Measurements from ENCODE around the gene KIF26A. TPM values are rescaled to one million over a fixed set of nuclear protein-coding genes. Genes with fewer than 3 reads are reported as not detected.
A peak's percentile ranks its signal among the peaks of the same experiment; 100 is the strongest.

The KIF26A gene
- polyA plus RNA-seq (2013, experiment 1 of 2; ENCODE audit: insufficient read length), result 2.2 TPM
- 2.3 TPM for polyA plus RNA-seq (2013, experiment 2 of 2; ENCODE audit: insufficient read length)

DNA sequence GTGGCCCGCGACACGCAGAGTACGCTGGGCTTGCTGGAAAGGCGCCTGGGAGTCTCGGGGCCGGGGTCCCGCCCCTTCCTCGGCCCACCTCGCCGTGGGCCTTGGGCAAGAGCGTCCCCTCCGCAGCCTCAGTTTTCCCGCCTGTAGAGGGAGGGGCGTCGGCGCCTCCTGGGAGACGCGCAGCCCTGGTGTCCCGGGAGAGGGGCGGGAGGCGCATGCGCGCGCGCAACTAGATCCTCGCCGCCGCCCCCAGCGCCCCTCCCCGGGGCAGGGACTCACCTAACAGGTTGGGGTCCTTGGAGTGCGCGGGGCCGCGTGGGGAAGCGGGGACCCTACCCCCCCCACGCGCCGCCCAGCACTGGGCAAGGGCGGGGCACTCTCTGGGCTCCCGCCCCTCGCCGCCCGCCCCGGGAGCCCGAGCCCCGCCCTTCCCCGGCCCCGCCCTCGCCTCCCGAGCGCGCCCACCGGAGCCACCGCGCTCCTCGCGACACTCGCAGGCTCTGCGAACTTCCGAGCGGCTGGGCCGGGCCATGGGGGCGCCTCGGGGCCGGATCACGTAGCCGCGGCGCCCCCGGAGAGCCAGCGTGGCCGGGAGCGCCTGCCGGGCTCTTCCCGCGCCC is at the start of gene KIF26A:
KIF26A (plus strand) TSS at position 490 of the 620 bp plus-strand sequence. CDS start 136 bp downstream, outside the sequence.
- DNase-seq, result peak; percentile 28

DNA sequence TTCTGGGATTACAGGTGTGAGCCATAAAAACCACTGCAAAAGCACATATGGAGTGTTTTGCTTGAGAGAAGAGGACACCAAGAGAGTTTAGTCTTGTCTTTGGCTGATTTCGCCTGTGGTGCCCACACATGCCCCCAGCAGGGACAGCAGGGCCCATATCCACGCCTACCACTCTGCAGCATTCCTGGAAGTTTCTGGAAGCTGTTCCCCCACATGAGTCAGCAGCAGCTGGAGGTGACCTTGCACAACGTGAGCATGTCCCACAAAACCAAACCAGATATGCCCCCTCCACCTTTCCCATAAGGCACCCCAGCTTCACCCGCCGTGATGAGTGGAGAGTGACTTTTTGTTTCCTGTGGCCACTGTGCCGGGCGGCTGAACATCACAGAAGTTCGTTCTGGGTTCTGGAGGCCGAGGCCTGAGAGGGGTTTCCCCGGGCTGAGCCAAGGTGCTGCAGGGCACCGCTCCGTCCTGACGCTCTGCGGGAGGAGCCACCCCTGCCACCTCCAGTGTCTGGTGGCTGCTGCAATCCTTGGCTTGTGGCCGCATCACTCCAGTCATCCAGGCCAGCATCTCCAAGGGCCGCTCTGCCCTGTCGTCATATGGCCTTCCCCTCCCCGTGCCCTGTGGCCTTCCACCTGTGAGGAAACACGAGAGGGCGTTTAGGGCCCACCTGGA is 48.2 kb upstream of the KIF26A start:
- no peak for DNase-seq

DNA sequence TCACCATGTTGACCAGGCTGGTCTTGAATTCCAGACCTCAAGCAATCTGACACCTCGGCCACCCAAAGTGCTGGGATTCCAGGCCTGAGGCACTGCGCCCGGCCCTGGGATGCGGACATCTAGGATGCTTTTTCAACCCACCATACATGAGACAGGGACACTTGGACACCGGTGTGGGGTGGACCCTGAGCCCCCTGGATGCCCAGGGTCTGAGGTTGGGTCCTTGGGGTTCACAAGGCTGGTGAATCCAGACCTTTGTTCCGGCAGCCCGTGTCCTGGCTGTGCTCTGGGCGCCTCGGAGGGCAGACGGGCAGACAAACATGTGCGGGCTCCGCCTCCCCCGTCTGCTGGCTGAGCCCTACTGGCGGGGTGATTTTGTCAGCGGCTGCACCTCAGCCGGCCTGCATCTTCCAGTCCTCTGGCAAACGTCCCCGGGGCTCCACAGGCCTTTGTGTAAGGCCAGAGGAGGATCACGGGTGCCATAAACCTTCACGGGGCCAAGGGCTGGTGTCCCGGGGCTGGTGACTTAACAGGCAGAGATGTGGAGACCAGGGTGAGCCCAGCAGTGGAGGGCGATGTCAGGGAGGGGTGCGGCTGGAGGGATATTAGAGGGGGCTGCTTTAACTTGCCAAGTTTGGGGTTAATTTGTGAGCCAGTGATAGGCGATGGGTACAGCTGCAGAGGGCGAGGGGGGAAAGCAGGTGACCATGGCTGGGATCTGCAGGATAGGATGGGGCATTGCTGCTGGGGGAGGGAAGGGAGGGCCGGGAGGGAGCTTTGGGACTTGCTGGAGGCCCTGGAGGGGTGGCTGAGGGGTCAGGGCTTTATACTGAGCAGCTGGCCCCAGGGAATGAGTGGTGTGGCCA is 47.1 kb upstream of the KIF26A start:
- DNase-seq, result no peak

DNA sequence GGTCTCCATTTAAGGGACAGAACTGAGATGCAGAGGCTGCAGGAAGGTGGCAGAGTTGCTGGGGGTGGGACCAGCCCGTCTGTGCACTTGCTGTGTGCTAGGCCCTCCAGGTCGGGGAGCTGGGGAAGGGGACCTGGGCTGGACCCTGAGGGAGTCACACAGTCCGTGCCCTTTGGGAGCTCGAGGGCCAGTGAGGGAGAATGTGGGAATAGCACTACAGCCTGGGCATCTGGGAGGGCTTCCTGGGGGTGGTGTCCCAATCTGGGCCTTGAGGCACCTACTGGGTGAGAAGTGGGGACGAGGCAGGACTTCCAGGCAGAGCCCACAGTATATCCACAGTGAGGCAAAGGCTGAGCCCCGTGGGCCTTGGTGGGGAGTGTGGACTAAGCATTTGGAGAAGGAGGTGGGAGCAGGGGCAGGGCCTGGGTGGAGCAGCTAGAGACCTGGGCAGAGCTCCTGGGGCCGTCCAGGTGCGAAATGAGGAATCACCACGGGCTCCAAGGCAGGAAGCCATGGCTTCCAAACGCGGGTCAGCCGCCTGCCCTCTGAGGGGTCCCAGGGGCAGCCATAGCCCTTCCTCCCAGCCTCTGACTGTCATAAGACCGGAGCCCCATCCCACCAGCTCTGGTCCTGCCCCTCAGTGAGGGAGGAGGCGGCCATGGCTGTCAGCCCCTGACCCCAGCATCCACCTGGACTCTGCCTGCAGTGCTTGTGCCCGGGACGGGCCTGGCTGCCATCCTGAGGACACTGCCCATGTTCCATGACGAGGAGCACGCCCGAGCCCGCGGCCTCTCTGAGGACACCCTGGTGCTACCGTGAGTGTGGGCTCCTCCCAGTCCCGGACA is 46.2 kb upstream of the KIF26A start:
- no peak for DNase-seq

DNA sequence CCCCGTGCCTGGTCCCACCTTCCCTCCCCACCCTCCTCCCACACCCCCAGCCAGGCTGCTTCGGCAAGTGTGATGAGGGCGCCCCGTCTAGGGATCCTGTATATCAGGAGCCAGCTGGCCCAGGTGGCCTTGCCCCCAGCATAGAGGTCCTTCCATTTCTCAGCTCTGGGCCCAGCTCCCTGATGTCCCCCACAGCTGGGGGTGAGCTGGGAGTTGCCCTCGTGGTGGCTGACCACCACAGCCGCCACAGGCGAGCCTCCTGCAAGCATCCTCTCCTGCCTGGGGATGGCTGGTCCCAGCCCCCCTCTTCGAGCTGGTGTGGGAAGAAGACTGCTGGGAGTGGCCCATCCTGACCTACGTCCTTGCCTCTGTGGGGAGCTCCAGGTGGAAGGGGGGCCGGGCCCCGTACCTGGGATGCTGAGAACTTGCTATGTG is 45.4 kb upstream of the KIF26A start:
- no peak for DNase-seq

DNA sequence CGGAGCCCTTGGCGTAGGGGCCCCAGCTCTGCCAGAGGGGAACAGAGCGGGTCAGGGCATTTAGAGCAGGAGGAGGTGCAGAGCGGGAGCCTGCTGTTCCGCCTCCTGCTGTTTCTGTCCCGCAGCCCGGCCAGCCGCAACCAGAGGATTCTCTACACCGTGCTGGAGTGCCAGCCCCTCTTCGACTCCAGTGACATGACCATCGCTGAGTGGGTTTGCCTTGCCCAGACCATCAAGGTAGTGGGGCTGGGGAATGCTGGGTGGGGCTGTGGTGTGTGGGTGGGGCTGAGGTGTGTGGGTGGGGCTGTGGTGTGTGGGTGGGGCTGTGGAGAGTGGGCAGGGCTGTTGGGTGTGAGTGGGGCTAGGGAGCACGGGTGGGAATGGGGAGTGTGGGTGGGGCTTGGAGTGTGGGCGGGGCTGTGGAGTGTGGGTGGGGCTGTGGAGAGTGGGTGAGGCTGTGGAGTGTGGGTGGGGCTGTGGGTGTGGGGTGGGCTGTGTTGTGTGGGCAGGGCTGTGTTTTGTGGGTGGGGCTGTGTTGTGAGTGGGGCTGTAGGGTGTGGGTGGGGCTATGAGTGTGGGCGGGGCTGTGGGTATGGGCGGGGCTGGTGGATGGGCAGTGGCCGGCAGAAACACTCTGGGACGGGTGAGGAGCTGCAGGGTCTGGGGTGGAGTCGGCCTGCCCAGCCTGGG is 44.9 kb upstream of the KIF26A start:
- no peak for DNase-seq

DNA sequence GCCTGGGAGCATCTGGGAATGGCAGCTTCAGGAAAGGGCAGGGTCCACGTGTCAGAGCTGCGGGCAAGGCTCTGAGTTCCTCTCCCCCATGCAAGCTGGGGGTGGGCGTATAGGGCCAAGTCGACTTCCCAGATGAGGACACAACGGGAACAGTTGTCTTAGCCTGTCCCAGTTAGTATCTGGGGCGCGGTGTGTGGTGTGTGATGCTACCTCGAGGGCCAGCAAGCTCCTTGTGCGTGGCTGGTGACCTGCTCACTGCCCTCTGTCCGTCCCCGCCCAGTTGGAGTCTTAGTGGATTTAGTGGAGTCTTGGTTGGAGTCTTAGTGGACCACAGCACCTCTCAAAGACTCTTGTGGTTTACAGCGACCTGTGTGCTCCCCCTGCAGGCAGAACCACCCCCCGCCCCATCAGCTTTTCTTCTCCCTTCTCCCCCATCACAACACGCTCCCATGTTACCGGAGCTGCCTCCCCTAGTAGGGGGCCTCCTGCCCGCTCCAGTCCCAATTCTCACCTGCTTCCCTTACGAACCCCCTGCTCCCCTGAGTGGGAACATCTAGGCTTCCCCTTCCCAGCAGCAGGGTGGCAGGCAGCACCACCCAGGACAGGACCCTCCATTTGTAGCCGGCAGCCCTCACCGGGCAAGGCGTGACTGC is 44.2 kb upstream of the KIF26A start:
- DNase-seq, result no peak

DNA sequence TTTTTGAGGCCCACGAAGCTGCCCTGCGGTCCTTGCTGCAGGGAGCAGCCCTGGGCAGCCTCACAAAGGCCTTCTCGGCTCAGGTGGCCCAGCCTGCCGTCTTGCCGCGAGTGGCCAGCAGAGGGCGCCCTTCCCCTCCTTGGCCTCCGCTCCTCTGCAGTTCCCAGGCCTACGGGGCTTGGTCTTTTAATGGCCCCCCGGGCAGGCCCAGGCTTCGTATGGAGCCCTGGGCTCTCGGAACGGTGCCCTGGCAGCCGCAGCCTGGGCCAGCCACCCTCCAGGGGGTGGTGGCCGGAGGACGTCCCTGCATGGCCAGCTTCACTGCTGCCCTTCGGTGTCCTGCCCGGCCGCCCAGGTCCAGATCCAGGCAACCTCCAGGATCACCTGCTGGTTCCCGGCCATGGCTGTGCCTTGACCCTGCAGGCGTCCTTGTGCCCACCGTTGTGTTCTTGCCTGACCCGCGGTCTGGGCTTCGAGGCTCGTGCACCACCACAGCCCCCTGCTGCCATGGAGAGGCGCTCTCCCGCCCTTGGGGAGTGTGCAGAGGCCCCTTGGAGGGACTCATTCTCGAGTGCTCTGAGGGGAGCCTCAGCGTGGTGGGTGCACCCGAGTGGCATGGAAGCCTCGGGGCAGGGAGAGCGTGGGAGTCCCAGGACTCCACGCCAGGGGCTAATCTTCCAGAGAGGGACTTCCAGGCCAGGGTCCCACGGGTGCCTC is 43.5 kb upstream of the KIF26A start:
- DNase-seq, result peak; percentile 5

DNA sequence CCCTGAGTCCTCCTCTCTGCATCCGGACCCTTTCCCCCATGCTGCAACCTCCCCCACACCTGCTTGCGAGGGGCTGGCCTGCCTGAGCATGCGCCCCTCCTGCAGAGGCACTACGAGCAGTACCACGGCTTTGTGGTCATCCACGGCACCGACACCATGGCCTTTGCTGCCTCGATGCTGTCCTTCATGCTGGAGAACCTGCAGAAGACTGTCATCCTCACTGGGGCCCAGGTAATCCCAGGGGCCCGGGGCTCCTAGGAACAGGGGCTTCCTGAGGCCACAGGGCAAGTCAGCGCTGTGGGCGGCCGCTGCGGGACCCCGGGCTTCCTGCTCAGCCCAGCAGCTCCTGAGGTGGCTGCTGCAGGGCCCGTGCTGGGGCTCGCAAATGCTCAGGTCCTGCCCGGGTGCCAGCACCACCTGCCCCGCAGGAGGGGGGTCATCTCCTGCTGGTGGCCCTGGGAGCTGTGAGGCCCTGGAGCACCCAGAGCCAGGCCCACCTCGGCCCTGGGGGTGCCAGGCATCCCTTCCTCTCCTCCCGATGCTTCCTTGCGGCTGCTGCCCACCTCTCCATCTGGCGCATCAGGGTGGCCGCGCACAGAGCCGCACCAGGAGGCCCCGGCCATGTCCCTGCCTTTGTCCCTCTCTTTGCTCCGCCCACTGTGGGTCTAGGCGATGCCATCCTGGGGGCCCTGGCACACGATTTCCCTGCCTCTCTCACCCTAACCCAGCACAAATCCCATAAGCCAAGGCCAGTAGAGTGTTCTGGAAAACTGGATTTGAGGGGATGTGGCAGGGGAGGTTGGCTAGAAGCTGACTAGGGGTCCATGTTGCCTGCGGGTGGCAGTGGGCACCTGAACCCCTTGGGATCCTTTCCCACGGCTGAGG is 42.7 kb upstream of the KIF26A start:
- no peak for DNase-seq

DNA sequence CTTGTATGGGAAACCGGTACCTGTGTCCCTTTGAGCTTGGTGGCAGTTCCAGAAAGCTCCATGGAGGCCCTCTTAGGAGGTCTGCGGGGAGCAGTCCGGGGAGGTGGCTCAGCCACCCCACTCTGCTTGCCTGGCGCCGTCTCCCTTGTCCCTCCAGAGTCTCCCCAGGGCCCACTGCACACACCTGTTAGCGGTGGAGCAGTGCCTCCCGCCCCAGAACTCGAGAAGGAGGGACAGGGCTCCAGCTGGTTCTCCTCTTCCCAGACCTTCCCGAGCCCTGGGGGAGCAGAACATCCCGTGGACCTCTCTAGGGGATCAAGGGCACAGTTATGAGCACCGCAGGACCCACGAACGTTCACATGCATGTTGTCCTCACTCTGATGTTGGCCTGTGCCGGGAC is 42.1 kb upstream of the KIF26A start:
- DNase-seq, result no peak

DNA sequence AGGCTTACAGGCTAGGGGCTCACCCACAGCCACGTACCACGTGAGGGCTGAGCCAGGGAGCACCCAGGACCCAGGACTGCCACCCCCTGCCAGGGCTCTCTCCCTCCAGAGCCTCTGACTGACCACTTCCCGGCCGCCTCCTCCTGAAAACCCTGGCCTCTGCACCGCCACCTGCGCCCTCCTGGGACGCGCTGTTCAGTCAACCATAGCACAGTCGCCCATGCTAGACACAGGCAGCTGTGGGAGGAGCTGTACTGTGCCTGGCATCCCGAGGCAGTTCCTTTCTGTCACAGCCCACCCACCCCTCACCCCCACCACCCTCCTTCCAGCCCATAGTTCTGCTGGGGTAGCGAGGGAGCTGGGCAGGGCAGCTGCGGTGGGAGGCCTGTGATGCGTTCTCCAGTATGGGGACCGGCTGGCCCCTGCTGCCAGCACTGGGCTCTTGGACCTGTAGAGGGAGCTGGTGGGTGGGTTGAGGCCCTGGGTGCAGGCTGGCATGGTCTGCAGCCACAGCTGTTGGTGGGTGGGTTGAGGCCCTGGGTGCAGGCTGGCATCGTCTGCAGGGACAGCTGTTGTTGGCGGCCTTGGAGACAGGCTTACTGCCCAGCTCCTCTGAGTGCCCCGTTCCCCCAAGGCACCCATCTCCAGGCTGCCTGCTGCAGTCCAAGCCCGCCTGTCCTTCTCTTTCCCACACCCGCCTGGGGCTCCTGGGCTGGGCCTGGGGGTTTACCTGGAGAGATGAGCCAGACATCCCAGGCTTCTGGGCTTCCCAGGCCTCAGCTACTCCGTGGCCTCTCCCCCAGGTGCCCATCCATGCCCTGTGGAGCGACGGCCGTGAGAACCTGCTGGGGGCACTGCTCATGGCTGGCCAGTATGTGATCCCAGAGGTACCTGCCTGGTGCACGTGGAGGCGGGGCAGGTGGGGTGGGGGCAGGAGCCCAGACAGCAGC is 41.4 kb upstream of the KIF26A start:
- no peak for DNase-seq

DNA sequence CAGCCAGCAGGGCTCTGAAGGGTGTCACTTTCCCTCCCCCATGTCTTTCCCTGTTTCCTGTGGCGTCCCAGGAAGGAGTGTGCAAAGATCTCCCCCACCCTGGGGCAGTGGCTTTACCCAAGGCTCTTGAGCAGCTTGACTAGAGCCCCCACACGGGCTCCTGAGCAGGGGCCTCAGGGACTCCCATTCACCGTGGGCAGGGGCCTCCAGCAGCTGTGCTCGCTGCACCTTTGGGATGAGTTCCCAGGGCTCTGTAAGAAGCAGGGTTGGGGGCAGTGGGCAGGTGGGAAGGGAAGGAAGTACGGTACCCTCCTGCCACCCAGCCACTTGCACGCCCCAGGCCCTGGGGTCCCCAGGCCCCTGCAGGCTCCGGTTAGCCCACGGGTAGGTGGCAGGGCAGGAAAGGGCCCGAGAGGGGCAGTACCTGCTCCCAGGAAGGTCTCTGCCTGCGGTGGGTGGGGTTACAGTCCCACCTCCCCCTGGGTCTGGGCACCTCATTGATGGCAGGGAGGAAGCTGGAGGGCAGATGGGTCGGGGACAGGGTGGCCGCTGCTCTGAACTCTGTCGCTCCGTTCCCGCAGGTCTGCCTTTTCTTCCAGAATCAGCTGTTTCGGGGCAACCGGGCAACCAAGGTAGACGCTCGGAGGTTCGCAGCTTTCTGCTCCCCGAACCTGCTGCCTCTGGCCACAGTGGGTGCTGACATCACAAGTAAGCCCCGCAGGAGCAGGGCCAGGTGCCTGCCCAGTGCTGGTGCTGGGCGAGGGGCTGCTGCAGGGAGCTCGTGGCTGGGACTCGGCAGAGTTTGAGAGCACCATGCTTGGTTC is 39.9 kb upstream of the KIF26A start:
- no peak for DNase-seq

DNA sequence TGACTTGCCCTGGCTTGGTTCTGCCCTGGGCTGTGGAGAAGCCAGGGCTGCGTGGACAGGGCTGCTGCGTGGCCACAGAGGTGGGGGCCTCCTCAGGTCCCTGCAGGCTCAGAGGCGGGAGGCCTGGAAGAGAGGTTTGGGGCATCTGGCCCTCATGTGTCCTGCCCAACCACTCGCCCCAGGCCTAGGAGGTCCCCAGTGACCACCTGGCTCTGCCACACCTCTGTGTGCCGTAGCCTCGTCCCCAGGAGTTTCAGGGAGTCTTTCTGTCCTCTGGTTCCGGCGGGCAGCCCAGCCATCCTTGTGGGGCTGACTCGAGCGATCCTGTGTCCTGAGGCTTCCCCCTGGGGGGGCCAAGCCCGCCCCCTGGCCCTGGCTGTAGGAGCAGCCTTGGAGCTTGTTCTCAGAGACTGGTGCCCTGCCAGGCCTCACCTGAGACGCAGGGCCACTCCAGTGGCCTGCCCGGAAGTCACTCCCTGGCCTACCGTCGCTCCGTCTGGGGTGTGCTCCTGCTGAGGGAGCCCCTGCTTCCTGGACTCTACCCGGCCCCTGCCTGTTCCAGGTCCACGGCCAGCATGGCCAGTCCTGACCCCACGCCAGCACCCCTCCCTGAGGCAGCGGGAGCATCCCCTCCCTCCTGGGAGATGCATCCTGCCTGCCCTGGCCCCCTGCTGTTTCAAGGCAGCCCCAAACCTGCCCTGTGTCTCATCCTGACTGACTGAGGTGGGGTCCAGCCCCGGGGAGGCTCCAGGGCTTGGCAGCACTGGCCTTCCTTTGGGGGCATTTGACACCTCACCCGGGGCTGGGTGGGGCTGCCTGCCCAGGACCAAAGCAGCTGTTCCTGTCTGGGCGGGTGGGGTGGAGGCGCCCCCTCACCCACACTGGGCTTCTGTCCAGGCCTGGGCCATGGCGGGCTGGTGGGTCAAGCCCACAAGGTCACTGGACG is 39.0 kb upstream of the KIF26A start:
- DNase-seq, result no peak

DNA sequence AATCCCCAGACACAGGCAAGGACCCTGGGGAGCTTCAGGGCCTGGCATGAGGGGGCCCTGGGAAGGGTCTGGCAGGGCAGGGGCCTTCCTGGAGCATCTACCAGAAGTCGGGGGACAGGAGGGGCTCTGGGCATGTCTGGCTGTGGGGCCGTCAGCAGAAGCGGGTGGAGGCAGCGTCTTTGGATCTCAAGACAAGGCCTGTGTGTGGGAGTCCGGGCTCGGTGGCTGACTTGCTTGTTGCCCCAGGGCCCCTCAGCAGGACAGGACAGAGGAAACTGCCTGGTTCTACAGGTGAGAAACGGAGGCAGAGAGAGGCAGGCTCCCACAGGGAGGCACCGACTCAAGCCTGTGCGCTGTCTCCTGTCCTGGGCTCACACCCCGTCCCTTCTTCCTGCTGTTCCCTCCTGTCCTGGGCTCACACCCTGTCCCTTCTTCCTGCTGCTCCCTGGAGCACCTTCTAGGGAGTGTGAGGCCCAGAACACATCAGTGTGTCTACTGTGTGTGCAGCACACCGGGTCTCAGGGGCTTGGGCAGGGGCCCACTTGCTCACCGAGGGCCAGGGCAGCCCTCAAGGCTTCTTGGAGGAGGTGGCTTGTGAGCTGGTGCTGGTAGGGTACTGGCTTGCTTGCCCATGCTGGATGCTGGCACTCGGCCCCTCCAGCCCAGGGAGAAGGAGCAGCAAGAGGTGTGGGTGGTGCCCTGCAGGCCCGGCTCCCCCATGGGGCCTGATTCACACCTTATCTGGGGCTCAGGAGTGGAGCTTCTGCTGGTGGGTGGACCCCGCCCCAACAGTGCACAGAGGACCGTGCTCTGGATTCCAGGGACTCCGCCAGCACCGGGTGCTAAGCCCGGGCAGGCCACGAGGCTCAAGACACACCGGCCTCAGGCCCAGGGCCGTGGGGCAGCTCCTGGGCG is 38.0 kb upstream of the KIF26A start:
- DNase-seq, result no peak

DNA sequence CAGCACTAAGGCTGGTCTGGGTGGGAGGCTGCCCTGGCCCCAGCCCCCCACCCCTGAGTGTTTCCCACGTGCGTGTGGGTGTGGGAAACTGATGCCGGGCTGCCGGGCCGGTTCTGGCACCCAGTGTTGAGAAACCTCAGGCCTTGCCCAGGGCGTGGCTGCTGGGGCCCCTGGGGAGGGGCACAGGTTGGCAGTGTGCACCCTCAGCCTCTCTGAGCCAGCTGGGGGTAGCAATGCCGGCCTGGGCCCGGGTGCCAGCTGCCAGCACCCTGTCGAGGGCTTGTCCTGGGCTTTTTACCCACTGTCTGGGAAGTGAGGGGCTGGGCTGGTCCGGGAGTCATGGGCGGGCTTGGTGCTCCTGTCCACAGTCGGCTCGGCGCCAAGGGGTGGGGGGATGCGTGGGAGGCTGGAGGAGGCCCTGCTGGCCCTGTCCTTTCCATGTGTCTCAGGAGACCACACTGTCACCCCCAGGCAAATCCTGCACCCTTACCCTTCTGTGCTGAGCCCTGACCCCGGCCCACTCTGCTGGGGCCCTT is 37.2 kb upstream of the KIF26A start:
- DNase-seq, result no peak

Data from fibroblast of skin of abdomen (primary cell).